HG02970 (cell line): Measurements from ENCODE around the gene TLK1.
"Not testable (repeated sequence)": the region's sequence is repeated elsewhere in the genome, so short reads cannot be mapped to it uniquely, and the experiment has no call there.

ENCODE experiments used
- ATAC-seq: cut with Tn5 transposase; IDR thresholded peaks from one replicate; pipeline ENCODE4 v1.9.1; 2021; ENCODE audit warnings: mild to moderate bottlenecking, moderate library complexity, moderate number of reproducible peaks; ENCODE audit not compliant: unreplicated experiment, low FRiP score

The TLK1 gene

GRCh38 chr2:171146633-171147032, 14.1 kb downstream of the TLK1 start:
- ATAC-seq: no peak

GRCh38 chr2:171146071-171146470, 14.6 kb downstream of the TLK1 start:
- no peak for ATAC-seq

GRCh38 chr2:171143670-171144062, 17.0 kb downstream of the TLK1 start:
- ATAC-seq: no peak

GRCh38 chr2:171142398-171142797, 18.3 kb downstream of the TLK1 start:
- ATAC-seq: no peak

- no peak for ATAC-seq
These were observed 19.4 kb downstream of the TLK1 start for GRCh38 chr2:171141320-171141719.

GRCh38 chr2:171139860-171140259, 20.8 kb downstream of the TLK1 start:
- no peak for ATAC-seq

- ATAC-seq: no peak
These were observed 24.7 kb downstream of the TLK1 start for GRCh38 chr2:171136024-171136423.

GRCh38 chr2:171134624-171135230, 26.0 kb downstream of the TLK1 start:
- ATAC-seq: no peak

- ATAC-seq: no peak
These were observed 28.6 kb downstream of the TLK1 start for GRCh38 chr2:171132086-171132485.

- no peak for ATAC-seq
These were observed 32.2 kb downstream of the TLK1 start for GRCh38 chr2:171128461-171128860.

GRCh38 chr2:171124541-171124940, 36.2 kb downstream of the TLK1 start:
- ATAC-seq: no peak

- ATAC-seq: no peak
These were observed 51.1 kb downstream of the TLK1 start for GRCh38 chr2:171109571-171109970.

GRCh38 chr2:171109020-171109419, 51.7 kb downstream of the TLK1 start:
- ATAC-seq: no peak

GRCh38 chr2:171107803-171108202, 52.9 kb downstream of the TLK1 start:
- ATAC-seq: no peak

- ATAC-seq: no peak
These were observed 56.3 kb downstream of the TLK1 start for GRCh38 chr2:171104379-171104778.

GRCh38 chr2:171102802-171103201, 57.9 kb downstream of the TLK1 start:
- ATAC-seq: no peak

GRCh38 chr2:171100370-171100769, 60.3 kb downstream of the TLK1 start:
- no peak for ATAC-seq

- ATAC-seq: no peak
These were observed 62.1 kb downstream of the TLK1 start for GRCh38 chr2:171098607-171099006.

- ATAC-seq: no peak
These were observed 65.6 kb downstream of the TLK1 start for GRCh38 chr2:171095014-171095582.

- not testable (repeated sequence) for ATAC-seq
These were observed 69.2 kb downstream of the TLK1 start for GRCh38 chr2:171091517-171091916.

- ATAC-seq: no peak
These were observed 71.2 kb downstream of the TLK1 start for GRCh38 chr2:171089489-171089888.

- no peak for ATAC-seq
These were observed 72.4 kb downstream of the TLK1 start for GRCh38 chr2:171088057-171088834.
